ENCODE results near the gene LRRIQ3. TPM values are rescaled to one million over a fixed set of nuclear protein-coding genes. Genes with fewer than 3 reads are reported as not detected.

LRRIQ3 gene
- total RNA-seq, 1 experiment from 2014 or later, result 0.85 TPM

DNA sequence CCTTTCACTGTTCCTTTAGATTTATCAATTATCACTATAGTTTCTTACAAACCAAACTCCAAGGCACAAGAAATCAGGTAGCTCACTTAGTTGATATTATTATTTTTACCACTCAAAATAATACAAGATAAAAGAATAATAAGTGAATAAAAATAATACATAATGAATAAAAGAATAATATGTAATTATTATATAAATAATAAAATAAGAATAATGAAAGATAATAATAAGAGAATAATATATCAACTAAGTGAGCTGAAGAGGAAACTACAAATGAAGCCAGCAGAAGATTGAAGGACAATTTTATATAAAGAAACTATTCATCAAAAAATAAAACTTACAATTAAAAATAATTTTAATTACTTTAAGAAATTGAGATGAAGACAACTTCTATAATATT is 90.6 kb downstream of the LRRIQ3 start:
- Histone ChIP-seq H3K27ac (ENCODE audit: low read length) (no peak overlapping the region), H3K4me1 (ENCODE audit: control insufficient read depth, insufficient read depth, low read length) (no peaks in the 10 kb centered on the region), H3K4me3 (ENCODE audit: low read depth in 2 of 2, low read length in 2 of 2) (no peak overlapping the region), H3K9me3 (ENCODE audit: control insufficient read depth, insufficient read depth, low read depth, low read length) (no peaks in the 10 kb centered on the region), H3K36me3 (ENCODE audit: control insufficient read depth, insufficient read depth, low read length) (no peaks in the 10 kb centered on the region), H3K27me3 (ENCODE audit: control insufficient read depth, insufficient read depth, low read length) (no peaks in the 10 kb centered on the region)
- no TSS peak for BruUV-seq (replicated peaks)
- intact Hi-C loops (cut with micrococcal nuclease; ENCODE audit: unreplicated experiment), result no loop called here
- no peak for DNase-seq (ENCODE audit: low read depth, low spot score)
- POLR2A ChIA-PET, result no interaction called here
- in situ Hi-C loops (cut with HindIII; ENCODE audit: low pct_unique_long_range_greater_than_20kb, low sequenced_read_pairs), result no loop called here
- TF ChIP-seq TCF7L2 (IDR thresholded peaks at IDR 0.05; ENCODE audit: low read depth, low read length) (no peak), SIN3A (IDR thresholded peaks at IDR 0.05; ENCODE audit: borderline replicate concordance, insufficient read depth, low read depth, low read length) (no peak)
- TF ChIP-seq, protein P1, sequence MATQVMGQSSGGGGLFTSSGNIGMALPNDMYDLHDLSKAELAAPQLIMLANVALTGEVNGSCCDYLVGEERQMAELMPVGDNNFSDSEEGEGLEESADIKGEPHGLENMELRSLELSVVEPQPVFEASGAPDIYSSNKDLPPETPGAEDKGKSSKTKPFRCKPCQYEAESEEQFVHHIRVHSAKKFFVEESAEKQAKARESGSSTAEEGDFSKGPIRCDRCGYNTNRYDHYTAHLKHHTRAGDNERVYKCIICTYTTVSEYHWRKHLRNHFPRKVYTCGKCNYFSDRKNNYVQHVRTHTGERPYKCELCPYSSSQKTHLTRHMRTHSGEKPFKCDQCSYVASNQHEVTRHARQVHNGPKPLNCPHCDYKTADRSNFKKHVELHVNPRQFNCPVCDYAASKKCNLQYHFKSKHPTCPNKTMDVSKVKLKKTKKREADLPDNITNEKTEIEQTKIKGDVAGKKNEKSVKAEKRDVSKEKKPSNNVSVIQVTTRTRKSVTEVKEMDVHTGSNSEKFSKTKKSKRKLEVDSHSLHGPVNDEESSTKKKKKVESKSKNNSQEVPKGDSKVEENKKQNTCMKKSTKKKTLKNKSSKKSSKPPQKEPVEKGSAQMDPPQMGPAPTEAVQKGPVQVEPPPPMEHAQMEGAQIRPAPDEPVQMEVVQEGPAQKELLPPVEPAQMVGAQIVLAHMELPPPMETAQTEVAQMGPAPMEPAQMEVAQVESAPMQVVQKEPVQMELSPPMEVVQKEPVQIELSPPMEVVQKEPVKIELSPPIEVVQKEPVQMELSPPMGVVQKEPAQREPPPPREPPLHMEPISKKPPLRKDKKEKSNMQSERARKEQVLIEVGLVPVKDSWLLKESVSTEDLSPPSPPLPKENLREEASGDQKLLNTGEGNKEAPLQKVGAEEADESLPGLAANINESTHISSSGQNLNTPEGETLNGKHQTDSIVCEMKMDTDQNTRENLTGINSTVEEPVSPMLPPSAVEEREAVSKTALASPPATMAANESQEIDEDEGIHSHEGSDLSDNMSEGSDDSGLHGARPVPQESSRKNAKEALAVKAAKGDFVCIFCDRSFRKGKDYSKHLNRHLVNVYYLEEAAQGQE (IDR thresholded peaks at IDR 0.05; ENCODE audit: insufficient read depth in 1 of 2, low read depth in 2 of 2, low read length in 1 of 2), result no peak
- CTCF ChIA-PET, result no interaction called here
- no peak for ATAC-seq

DNA sequence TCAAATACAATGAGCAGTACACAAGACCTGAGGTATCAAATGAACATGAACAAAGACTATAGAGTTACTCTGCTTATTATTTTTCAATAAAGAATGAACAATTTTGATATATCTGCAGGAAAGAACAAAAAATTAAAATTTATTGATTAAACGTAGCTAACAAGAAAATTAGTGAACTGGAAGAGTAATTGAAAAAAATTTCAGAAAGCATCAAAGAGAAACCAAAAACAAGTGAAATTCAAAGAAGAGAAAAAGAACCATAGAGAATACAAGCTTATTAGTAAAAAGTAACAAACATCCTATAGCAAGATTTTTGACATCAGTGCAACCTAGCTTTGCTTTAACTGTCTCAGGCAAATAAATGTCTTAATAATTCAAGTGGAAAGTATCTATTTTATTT is 106.6 kb downstream of the LRRIQ3 start:
- ChIA-PET POLR2A (no interaction called here), CTCF (no interaction called here)
- BruUV-seq (replicated peaks), result no TSS peak
- Histone ChIP-seq H3K9me3 (ENCODE audit: control insufficient read depth, insufficient read depth, low read depth, low read length) (0 out of 2 replicates have a peak, but pooled peaks cover 3% of the 10 kb centered on the region), H3K4me3 (ENCODE audit: low read depth in 2 of 2, low read length in 2 of 2) (no peak overlapping the region), H3K4me1 (ENCODE audit: control insufficient read depth, insufficient read depth, low read length) (no peaks in the 10 kb centered on the region), H3K27me3 (ENCODE audit: control insufficient read depth, insufficient read depth, low read length) (no peaks in the 10 kb centered on the region), H3K36me3 (ENCODE audit: control insufficient read depth, insufficient read depth, low read length) (no peaks in the 10 kb centered on the region), H3K27ac (ENCODE audit: low read length) (no peak overlapping the region)
- TF ChIP-seq, protein P2, sequence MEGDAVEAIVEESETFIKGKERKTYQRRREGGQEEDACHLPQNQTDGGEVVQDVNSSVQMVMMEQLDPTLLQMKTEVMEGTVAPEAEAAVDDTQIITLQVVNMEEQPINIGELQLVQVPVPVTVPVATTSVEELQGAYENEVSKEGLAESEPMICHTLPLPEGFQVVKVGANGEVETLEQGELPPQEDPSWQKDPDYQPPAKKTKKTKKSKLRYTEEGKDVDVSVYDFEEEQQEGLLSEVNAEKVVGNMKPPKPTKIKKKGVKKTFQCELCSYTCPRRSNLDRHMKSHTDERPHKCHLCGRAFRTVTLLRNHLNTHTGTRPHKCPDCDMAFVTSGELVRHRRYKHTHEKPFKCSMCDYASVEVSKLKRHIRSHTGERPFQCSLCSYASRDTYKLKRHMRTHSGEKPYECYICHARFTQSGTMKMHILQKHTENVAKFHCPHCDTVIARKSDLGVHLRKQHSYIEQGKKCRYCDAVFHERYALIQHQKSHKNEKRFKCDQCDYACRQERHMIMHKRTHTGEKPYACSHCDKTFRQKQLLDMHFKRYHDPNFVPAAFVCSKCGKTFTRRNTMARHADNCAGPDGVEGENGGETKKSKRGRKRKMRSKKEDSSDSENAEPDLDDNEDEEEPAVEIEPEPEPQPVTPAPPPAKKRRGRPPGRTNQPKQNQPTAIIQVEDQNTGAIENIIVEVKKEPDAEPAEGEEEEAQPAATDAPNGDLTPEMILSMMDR (IDR thresholded peaks at IDR 0.05), result no peak
- TF ChIP-seq SIN3A (IDR thresholded peaks at IDR 0.05; ENCODE audit: borderline replicate concordance, insufficient read depth, low read depth, low read length), result no peak
- no peak for TF ChIP-seq POLR2AphosphoS5 (IDR thresholded peaks at IDR 0.05; ENCODE audit: low read depth, low read length)
- no peak for TF ChIP-seq TCF7L2 (IDR thresholded peaks at IDR 0.05; ENCODE audit: low read depth, low read length)
- TF ChIP-seq, protein P1 (IDR thresholded peaks at IDR 0.05; ENCODE audit: insufficient read depth in 1 of 2, low read depth in 2 of 2, low read length in 1 of 2), result no peak
- in situ Hi-C loops (cut with HindIII; ENCODE audit: low pct_unique_long_range_greater_than_20kb, low sequenced_read_pairs), result no loop called here
- DNase-seq (ENCODE audit: low read depth, low spot score) (no peak), ATAC-seq (no peak)
- intact Hi-C loops (cut with micrococcal nuclease; ENCODE audit: unreplicated experiment), result no loop called here

Data from Panc1 (cell line).